Measurements from ENCODE around the gene UBE2J1. TPM values are rescaled to one million over a fixed set of nuclear protein-coding genes. Genes with fewer than 3 reads are reported as not detected.
"Not testable (repeated sequence)": the region's sequence is repeated elsewhere in the genome, so short reads cannot be mapped to it uniquely, and the experiment has no call there.

The UBE2J1 gene
- total and polyA plus RNA-seq, 9 of the 15 experiments (the other 6 are each of a cell fraction or from before 2014, with no cell fraction given) = 11.6 to 32.6 (median 22.0) TPM

- H3K4me3 ChIP-seq; ATAC-seq; H3K9me3 ChIP-seq (replicated peaks; ENCODE audit: control insufficient read depth, insufficient read depth, low read depth, low read length); H3K79me2 ChIP-seq (ENCODE audit: control insufficient read depth, insufficient read depth, low read length); in situ Hi-C loops (cut with MboI); DNase-seq (ENCODE audit: extremely low read depth in 1 of 4, low spot score in 3 of 4); H3K36me3 ChIP-seq (ENCODE audit: control insufficient read depth, insufficient read depth, low read length); H3K9me1 ChIP-seq (ENCODE audit: control insufficient read depth, insufficient read depth, low read length); POLR2A ChIA-PET; H2AFZ ChIP-seq (ENCODE audit: low read depth, low read length); H3K4me2 ChIP-seq (ENCODE audit: insufficient read depth, low read length); H4K20me1 ChIP-seq (replicated peaks; ENCODE audit: control insufficient read depth, insufficient read depth, low read length); H3K27ac ChIP-seq (ENCODE audit: extremely low read depth, low read depth, low read length); CTCF ChIA-PET (ENCODE audit: low intra/inter-chr PET ratio); BruUV-seq (replicated peaks); FAIRE-seq; intact Hi-C loops (cut with micrococcal nuclease); H3K9ac ChIP-seq (ENCODE audit: insufficient read depth in 1 of 2, low read depth in 2 of 2, low read length in 2 of 2): not testable (repeated sequence)
- Histone ChIP-seq H3K4me1 (replicated peaks in 1 of 2; ENCODE audit: control insufficient read depth in 2 of 2, insufficient read depth in 2 of 2, low read length in 2 of 2) (peaks cover 0 to 12% of the 10 kb centered on the region in 2 experiments; a peak in 2 of 5 replicates), H3K27me3 (ENCODE audit: control insufficient read depth in 2 of 2, insufficient read depth in 2 of 2, low read length in 2 of 2) (peaks cover 6 to 37% of the 10 kb centered on the region in 2 experiments; a peak in 3 of 5 replicates)
- WGBS (ENCODE audit: insufficient coverage, low coverage, missing lambda C conversion rate) = 8% methylated on average over 2 of the region's 3 CpGs
These were observed 48.0 kb downstream of the UBE2J1 start for GRCh38 chr6:89304517-89304916.

GRCh38 chr6:89302936-89303335 lies 49.6 kb downstream of the UBE2J1 start:
- ChIA-PET POLR2A (interaction anchor here (0.6 to 0.7 kb wide), 2 partner anchors 50 to 286 kb away, joined by 3 to 5 read pairs; no protein-coding TSS in a partner anchor), CTCF (ENCODE audit: low intra/inter-chr PET ratio) (no interaction called here)
- Histone ChIP-seq H3K4me1 (replicated peaks in 1 of 2; ENCODE audit: control insufficient read depth in 2 of 2, insufficient read depth in 2 of 2, low read length in 2 of 2) (peaks cover 0 to 12% of the 10 kb centered on the region in 2 experiments; a peak in 3 of 5 replicates), H3K79me2 (ENCODE audit: control insufficient read depth, insufficient read depth, low read length) (no peaks in the 10 kb centered on the region), H3K4me3 (no peak overlapping the region), H3K9ac (ENCODE audit: insufficient read depth in 1 of 2, low read depth in 2 of 2, low read length in 2 of 2) (no peak overlapping the region), H4K20me1 (replicated peaks; ENCODE audit: control insufficient read depth, insufficient read depth, low read length) (no peaks in the 10 kb centered on the region), H3K4me2 (ENCODE audit: insufficient read depth, low read length) (no peak overlapping the region; the same call in 1 of the 2 replicates), H3K9me3 (replicated peaks; ENCODE audit: control insufficient read depth, insufficient read depth, low read depth, low read length) (no peaks in the 10 kb centered on the region), H3K27ac (ENCODE audit: extremely low read depth, low read depth, low read length) (no peak overlapping the region), H2AFZ (ENCODE audit: low read depth, low read length) (peak overlapping the region; percentile 19; the same call in 1 of the 2 replicates), H3K9me1 (ENCODE audit: control insufficient read depth, insufficient read depth, low read length) (no peaks in the 10 kb centered on the region), H3K36me3 (ENCODE audit: control insufficient read depth, insufficient read depth, low read length) (no peaks in the 10 kb centered on the region), H3K27me3 (ENCODE audit: control insufficient read depth in 2 of 2, insufficient read depth in 2 of 2, low read length in 2 of 2) (peaks cover 6 to 31% of the 10 kb centered on the region in 2 experiments; a peak in 3 of 5 replicates)
- BruUV-seq (replicated peaks) = no TSS peak
- in situ Hi-C loops (cut with MboI) (no loop called here), intact Hi-C loops (cut with micrococcal nuclease) (no loop called here)
- no peak for DNase-seq (ENCODE audit: extremely low read depth in 1 of 4, low spot score in 3 of 4)
- ATAC-seq = no peak
- WGBS (ENCODE audit: insufficient coverage, low coverage, missing lambda C conversion rate) = 4% methylated on average over 10 of the region's 10 CpGs
- no peak for FAIRE-seq
- TF ChIP-seq RBM34 (IDR thresholded peaks at IDR 0.05; ENCODE audit: borderline replicate concordance, insufficient read depth, low read length) (no peak), PURB (CRISPR knock-in tag; IDR thresholded peaks at IDR 0.05; ENCODE audit: low read depth) (no peak), ZNF707 (CRISPR knock-in tag; conservative IDR thresholded peaks at IDR 0.05) (no peak), GATAD2B (IDR thresholded peaks at IDR 0.05; ENCODE audit: borderline replicate concordance) (no peak), TCF3 (CRISPR knock-in tag; IDR thresholded peaks at IDR 0.05) (no peak), E2F4 (CRISPR knock-in tag; IDR thresholded peaks at IDR 0.05; ENCODE audit: low read depth) (no peak), RBM39 (optimal IDR thresholded peaks at IDR 0.05; ENCODE audit: low read depth, low read length) (no peak), MXI1 (IDR thresholded peaks at IDR 0.05; ENCODE audit: low read depth, low read length) (no peak), TBL1XR1 (IDR thresholded peaks at IDR 0.05; ENCODE audit: low read length in 2 of 2) (no peak), DIDO1 (tag; IDR thresholded peaks at IDR 0.05; ENCODE audit: low read depth) (no peak), SNRNP70 (optimal IDR thresholded peaks at IDR 0.05; ENCODE audit: low read depth, low read length) (no peak), SMARCA4 (IDR thresholded peaks at IDR 0.05) (no peak), RHOXF2B (CRISPR knock-in tag; conservative IDR thresholded peaks at IDR 0.05) (no peak), ILK (tag; IDR thresholded peaks at IDR 0.05; ENCODE audit: borderline replicate concordance, low read depth) (no peak), HDGF (IDR thresholded peaks at IDR 0.05) (no peak)
- TF ChIP-seq, protein P1, sequence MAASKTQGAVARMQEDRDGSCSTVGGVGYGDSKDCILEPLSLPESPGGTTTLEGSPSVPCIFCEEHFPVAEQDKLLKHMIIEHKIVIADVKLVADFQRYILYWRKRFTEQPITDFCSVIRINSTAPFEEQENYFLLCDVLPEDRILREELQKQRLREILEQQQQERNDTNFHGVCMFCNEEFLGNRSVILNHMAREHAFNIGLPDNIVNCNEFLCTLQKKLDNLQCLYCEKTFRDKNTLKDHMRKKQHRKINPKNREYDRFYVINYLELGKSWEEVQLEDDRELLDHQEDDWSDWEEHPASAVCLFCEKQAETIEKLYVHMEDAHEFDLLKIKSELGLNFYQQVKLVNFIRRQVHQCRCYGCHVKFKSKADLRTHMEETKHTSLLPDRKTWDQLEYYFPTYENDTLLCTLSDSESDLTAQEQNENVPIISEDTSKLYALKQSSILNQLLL (CRISPR knock-in tag; IDR thresholded peaks at IDR 0.05; ENCODE audit: borderline replicate concordance) = no peak
